ENCODE data around the gene LINGO3.

The LINGO3 gene

DNA sequence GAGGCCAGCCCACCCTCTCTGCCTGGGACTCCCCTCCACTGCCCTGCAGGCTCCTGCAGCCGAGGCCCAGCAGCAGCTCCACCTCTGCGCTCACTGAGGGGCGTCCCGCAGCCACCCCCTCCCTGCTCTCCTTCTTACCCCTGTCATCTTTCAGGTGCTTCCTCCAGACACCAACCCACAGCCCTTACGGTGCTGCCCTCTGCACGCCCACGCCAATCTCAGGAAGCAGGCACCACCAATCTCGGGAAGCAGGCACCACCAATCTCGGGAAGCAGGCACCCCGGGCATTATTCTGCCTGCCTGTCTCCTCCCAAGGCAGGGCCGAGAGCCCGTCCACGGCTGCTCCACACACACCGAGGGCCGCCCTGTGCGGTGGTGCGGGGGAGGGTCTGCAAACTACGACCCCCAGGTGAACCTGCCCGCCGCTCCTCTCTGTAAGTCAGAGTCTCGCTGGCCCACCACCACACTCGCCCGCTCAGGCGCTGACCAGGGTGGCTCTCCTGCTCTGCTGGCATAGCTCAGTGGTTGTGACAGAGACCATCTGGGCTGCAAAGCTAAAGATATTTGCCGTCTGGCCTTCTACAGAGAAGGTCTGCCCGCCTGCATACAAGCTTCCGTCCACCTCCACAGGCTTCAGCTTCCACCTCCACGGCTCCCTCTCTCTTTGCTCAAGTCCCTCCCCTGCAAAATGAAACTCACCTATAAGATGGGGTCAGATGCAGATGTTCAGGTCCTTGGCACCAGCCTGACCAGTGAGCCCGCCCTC lies 17.5 kb upstream of the LINGO3 start:
- DNase-seq, result no peak

DNA sequence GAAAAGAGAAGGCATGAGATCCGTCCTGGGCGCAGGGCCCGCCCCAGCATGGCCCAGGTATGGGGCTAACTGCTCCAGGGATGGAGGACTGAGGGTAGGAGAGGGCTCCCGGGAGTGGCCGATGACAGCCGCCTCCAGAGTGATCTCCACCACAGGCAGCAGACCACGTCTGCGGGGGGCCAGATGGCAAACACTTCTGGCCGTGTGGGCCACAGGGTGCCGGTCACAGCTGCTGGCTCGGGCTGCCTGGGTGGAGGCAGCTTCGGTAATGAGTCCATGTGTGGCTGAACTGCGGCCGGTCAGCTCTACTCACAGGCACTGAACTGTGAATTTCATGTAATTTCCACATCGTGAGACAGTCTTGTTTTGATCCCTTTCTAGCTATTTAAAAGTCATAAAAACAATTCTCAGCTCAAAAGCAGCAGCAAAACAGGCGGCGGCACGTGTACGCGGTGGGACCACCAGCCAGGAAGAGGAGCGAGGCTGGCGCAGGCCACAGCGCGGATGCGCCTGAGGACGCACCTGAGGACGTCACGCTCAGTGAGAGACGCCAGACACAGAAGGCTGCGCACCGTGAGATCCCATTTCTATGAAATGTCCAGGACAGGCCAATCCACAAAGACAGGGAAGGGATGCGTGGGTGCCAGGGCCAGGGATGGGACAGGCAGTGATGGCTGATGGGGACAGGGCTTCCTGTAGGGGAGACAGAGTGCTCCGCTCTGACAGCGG lies 16.4 kb upstream of the LINGO3 start:
- DNase-seq, result no peak

DNA sequence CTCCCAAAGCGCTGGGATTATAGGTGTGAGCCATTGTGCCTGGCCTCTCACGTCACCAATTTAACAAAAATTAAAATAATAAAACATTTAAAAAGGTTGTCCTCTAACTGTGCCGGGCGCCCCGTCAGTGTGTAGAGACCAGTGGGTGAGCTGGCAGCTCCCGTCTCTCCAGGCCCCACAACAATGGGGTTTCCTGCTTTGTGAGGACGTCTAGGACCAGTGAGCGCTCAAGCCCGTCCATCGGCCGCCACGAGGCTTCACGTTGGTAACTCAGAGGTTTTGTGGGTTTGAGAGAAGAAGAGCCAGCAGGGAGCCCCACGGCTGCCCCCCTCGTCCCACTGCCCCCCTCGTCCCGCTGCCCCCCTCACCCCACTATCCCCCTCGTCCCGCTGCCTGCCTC lies 15.8 kb upstream of the LINGO3 start:
- DNase-seq, result no peak

DNA sequence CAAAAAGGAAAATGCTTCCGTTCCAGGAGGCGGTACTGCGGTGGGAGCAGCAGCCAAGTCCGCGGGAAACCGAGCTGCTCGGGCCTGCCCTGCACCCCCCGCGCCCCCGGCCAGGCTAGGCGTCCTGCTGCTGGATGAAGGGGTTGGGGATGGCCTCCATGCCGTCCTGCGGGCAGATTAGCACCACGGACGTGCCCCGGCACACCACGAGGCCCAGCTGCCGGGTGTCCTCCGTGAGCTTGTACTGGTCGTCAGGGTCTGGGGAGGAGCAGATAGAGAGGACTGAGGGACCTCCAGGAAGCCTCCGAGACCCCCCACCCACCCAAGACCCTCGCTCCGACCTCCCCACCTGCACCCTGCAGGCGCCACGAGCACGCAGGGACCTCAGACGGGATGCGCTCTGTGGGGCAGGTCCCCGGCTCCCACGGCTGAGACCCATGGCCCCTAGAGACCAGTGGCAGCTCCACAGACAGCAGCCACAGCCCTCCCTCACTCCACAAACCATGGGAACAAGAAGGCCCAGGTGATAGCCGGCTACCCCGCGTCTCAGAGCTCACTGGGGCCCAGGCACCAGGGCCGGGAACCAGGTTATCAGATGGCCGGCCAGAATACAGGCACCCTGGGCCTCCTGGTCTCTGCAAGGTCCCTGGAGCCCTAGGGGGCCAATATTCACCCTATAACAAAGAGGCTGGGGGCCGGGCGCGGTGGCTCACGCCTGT lies 13.8 kb upstream of the LINGO3 start:
- DNase-seq, result no peak

DNA sequence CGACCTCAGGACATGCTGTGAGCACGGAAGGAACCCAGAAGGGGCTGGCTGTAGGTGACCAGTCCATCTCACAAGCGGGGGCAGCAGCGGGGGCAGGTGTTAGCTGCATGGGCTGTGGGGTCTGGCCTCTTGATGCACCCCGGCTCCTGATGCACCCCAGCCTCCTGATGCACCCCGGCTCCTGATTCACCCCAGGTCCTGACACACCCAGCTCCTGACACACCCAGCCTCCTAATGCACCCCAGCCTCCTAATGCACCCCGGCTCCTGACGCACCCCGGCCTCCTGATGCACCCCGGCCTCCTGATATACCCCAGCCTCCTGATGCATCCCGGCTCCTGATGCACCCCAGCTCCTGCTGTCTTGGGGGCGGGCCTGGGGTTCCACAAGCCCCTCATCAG lies 13.0 kb upstream of the LINGO3 start:
- DNase-seq, result no peak

DNA sequence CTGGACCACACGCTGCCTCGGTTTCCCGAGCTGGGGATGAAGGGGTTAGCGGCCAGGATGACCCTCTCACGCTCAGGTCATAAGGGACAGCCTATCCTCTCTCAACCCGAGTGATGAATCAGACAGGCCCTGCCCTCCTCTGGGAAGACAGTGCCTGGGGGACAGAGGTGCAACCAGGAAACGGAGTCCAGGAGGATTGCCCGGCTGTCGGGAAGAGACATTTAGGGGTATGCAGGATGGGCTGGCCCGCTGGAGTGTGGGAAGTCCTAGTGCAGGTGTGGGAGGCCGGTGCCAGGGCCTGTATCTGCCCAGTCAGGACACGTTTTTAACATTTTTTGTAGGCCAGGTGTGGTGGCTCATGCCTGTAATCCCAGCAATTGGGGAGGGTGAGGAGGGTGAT lies 12.1 kb upstream of the LINGO3 start:
- DNase-seq, result no peak

DNA sequence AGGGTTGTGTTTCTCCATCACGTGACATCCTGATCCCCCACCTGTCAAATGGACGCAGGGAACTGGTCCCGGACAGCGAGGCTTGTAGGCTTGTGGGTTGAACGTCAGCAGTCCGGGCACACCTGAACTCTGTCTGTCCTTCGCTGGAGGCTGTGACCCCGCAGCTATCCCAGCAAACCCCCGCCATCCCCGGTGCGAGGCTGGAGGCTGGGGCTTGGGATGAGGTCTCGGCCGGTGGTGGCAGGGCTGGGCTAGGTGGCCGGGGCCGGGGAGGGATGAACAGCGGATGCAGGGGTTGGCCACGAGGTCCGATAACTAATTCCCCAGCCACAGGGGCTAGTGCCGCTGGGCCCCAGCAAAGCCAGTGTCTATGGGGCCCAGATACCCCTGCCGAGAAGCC lies 11.6 kb upstream of the LINGO3 start:
- no peak for DNase-seq

DNA sequence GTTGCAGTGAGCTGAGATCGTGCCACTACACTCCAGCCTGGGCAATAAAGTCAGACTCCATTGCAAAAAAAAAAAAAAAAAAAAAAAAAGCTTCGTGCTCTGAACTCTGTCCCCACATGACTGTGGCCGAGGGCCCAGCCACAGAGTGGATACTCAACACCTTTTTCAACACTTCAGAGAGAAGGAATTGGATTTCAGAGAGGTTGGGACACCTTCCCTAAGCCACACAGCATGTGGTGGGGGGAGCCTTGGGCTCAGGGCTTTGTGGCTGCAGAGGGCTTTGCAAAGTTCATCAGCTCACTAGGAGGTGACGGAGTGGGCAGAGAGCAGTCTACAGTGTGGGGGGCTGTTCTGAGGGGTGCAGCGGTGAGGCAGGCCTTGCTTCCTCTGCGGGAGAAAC lies 11.0 kb upstream of the LINGO3 start:
- DNase-seq, result no peak

DNA sequence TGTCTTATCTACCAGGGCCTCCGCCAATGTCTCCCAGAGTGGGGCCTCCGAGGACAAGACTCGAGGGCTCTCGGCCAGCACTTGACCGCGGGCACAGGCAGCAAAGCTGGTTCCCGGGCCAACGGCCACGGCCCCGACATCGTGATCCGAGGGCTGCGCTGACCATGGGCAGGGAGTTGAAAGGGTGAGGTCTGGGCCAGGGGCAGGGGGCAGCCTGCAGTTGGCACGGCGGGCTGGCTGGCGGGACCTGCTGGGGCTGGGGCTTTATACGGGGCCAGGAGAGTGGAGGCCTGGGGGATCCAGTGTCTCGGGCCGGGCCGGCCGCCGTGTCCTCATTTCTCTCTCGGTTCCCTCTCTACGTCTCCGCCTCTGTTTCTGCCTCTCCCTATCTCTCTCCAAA lies 9.8 kb upstream of the LINGO3 start:
- no peak for DNase-seq

DNA sequence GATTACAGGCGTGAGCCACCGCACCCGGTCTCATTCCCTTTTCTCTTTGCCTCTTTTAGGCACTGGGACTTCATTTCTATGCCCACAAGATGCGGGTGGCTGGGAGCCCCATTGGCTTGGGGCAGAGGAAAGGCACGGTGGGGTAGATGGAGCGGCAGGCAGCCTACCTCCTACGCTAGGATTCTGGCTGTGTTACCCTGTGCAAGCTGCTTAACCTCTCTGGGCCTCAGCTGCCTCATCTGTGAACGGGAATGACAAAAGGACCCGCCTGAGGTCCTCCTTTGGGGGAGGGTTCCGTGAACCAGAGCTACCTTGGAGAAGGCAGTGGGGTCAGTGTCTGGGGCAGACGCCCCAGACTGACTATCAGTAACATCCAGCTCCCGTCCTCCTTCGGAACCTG lies 9.3 kb upstream of the LINGO3 start:
- DNase-seq, result no peak

DNA sequence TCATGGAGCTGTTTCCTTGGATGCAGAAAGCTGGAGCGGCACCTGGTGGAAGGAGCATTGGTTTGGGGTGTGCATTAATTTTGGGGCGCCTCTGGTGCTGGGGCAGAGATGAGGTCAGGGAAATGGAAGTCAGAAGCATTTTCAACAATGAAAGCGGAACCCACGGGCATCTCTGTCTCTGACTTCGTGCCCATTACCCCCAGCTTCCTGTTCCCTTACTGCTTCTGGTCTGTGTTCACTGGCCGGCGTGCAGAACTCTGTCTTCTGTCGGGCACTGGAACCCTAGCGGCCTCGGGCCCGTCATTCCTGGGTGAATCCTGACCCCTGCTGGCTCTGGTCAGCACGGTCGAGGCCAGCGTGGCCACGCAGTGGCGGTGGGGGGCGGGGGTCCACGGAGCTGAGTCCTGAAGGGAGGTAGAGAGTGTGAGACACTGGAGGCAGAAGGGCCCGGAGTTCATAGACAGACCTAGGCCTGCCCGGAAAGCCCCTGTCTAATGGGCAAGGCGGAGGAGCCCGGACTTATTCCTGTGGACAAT lies 7.9 kb upstream of the LINGO3 start:
- peak; percentile 39 for DNase-seq

DNA sequence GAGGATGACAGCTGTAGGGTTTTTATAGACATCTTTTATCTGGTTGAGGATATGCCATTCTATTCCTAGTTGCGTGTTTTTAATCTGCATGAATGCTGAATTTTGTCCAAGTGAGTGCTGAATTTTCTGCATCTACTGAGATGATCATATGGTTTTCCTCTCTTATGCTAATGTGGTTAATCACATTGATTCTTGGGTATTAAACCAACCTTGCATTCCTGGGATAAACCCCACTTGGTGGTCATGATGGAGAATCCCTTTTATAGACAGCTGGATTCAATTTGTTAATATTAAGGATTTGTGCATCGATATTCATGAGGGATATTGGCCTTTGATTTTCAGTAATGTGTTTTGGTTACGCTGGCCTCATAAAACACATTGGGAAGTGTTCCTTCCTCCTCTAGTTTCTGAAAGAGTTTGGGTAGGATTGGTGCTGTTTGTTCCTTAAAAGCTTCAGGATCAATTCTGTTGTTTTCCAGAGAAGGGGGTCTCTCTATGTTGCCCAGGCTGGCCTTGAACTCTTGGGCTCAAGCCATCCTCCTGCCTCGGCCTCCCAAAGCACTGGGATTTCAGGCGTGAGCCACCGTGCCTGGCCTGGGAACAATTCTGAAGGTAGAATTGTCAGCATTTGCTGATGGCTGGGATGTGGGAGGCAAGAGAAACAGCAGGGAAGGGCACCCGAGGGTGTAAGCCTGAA lies 7.3 kb upstream of the LINGO3 start:
- no peak for DNase-seq

DNA sequence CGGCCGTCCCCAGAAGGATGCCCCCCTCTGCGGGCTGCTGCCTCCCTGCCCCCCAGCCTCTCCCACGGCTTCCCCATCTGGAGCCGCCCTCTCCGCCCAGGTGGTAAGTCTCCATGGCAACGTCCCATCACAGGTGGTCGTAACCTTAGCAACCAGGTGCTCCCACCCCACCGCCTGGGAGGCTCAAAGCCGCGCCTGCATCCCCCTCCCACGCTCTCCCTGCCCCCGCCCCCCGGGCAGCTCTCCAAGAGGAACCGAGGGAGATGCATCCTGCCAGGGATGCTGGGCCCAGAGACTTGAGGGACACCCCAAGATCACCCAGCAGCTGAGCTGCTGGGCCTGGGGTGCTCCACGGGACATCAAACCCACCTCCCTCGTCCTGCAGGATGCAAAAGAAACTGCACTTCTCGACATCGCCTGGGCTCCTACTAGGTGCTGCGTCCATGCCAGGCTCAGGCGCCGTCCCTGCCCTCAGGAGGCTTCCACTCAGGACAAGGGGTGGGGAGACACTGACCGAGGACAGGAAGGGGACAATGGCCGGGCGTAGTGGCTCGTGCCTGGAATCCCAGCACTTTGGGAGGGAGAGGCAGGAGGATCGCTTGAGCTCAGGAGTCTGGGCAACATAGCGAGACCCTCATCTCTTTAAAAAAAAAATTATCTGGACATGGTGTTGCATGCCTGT lies 5.0 kb upstream of the LINGO3 start:
- DNase-seq, result no peak

DNA sequence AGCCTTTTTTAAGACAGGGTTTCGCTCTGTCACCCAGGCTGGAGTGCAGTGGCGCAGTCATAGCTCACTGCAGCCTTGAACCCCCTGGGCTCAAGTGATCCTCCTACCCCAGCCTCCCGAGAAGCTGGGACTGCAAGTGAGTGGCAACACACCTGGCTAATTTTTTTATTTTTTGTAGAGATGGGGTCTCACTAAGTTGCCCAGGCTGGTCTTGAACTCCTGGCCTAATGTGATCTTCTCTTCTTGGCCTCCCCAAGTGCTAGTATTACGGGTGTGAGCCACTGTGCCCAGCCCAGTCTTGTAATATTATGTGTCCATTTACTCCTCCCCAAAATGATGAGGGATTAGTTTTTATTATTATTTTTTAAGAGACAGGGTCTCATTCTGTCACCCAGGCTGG lies 3.1 kb upstream of the LINGO3 start:
- no peak for DNase-seq

DNA sequence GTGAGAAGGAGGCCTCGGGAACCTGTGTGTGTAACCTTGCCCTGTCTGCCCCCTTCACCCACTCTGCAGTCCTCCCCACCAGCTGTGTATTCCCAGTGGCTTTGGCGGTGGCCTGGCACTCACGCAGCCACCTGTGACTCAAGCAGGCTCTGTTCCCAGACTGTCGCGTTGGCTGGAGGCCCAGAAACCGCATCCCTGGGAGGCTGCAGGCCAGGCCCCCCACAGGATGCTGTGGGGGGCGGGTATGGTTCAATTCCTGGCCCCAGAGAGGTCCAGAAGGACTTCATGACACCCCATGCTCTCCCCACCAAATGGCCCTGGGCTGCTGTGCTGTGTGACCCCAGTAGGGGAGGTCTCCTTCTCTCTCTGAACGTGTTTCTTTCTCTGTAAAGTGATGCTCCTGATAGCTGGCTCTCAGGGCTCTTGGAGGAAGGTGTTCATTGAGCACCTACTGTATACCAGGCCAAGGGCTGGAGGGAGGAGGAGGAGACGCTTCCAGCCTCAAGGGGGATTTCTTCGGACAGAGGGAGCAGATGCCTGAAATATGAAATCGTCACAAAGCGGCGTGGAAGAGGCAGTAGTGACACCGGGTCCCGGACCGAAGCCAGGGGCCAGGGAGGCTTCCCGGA lies 1.9 kb upstream of the LINGO3 start:
- no peak for DNase-seq

DNA sequence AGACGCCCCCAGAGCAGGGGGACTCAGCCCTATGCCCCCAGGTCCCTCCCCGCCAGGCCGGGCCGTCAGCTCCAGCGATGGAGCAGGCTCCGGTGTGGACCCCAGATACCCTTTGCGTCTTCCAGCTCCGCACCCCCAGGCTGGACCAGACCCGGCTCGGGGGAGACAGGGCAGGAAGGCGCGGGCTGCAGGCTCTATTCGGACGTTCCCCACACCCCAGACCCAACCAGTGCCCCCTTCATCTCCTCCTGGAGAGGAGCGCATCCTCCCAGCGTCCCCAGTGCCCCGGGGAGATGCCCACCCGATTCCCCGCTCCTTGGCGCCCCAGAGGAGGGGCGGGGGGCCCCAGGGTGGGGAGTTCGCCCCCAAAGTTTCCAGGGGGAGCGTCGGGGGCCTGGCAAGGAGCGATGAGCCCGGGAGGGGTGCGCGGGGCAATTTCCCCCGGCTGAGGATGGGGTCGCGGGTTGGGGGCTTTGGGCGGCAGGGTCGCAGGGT lies 389 bp downstream of the LINGO3 start:
- no peak for DNase-seq

DNA sequence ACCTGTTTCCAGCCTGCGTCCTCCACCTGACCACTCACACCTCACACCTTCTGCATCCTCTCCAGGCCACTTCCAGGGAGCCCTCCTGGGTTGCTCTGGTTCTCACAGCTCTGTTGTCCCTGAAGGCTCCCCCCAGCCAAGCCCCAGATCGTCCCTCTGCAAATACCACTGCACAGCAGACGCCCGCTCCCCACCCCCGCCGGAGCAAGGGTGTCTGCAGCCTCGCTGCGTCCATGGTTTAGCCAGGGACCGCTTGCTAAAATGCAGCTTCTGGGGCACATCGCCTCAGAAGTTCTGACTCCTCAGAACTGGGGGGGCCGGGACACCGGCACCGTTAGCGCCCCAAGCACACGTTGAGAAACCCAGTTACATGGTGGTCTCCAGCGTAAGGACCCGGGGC lies 983 bp downstream of the LINGO3 start:
- DNase-seq, result no peak

DNA sequence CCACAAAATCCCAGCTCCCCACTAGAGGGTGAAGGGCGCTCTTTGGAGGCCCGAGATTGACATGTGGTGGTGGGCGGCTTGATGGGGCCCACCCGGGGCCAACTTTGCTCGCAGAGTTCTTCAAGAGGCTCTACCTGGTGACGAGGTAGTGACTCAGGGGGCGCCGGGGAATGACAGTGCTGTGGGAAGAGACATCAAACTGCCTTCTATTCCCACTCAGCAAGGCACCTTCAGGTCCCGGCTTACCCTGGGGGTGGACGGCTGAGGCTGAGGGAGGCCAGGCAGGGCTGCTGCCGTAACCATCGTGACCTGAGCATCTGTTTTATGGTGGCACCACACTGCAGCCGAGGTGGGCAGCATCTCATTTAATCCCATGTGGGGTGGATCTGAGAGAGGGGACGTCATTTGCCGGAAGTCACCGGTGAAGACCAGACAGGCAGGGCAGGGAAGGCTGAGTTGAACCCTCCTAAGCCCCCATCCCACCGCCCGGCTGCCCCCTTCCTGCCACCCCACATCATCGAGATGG lies 1.6 kb downstream of the LINGO3 start:
- DNase-seq, result no peak

DNA sequence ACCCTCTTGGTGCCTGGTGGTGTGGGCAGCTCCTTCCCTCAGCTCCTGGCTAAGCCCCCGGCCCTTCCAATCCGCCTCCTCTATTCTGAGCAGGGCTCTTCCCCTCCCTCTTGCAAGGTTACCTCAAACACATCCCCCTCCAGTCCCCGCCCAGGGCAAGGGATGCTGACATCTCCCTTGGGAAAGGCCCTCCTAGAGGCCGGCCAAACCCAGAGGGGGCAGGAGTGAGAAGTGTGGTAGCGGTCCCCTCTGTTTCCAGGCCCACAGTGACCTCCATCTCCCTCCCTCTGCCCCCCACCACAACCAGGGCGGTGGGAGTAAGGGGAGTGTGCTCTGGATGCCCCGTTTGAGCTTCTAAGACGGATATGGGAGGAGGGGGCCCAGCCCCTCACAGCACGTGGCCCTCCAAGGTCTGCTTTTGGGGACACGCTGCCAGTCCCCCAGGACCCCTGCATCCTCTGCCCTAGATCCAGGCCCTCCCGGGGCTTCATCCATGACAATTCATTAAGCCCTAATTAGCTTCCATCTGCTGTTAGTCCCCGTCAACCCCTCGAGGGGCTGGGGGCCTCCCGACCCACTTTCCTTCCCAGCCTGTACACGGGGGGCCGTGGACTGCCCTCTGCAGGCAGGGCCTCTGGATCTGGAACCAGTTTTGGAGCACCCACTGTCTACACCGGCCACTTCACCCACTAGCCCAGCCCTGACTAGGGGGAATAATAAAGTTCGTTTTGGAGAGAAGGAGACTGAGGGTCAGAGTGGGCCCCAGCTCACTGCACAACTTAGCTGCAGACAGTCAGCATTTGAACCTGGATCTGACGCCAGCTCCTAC lies 2.3 kb downstream of the LINGO3 start:
- DNase-seq, result no peak

DNA sequence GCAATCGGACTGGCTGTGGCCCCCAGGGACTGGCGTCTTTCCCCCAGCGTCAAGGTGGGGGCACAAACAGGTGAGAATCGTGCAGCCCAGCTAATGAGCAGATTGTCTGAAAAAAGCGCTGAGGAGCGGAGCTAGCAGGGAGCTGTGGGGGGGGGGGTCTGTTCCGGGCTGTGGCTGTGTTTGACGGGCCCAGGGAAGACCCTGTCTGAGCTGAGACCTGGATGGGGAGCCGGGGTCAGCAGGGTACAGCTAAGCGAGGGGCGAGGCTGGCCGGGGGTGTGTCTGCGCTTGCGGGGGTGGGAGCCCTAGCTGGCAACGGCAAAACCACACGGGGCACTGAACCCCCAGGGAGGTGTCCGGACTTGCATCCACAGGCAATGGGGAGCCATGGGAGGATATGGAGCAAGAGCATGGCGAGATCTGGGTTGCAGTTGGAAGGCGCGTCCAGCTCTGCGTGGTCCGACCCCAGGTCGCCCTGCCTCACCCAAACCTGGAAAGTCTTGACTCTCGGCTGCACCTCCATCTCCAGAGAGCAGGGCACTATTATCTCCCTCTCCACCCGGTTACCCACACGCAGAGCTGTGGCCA lies 4.6 kb downstream of the LINGO3 start:
- DNase-seq, result no peak

Measured in CD4-positive, alpha-beta T cell treated with Interleukin-6 for 4 hours (primary cell).